GM21717 (cell line): ENCODE results near the gene KCTD16.

Experiments used
- ATAC-seq: cut with Tn5 transposase; IDR thresholded peaks from one replicate; pipeline ENCODE4 v1.9.1; 2021; ENCODE audit warnings: mild to moderate bottlenecking, moderate library complexity; ENCODE audit not compliant: unreplicated experiment

KCTD16 gene

DNA sequence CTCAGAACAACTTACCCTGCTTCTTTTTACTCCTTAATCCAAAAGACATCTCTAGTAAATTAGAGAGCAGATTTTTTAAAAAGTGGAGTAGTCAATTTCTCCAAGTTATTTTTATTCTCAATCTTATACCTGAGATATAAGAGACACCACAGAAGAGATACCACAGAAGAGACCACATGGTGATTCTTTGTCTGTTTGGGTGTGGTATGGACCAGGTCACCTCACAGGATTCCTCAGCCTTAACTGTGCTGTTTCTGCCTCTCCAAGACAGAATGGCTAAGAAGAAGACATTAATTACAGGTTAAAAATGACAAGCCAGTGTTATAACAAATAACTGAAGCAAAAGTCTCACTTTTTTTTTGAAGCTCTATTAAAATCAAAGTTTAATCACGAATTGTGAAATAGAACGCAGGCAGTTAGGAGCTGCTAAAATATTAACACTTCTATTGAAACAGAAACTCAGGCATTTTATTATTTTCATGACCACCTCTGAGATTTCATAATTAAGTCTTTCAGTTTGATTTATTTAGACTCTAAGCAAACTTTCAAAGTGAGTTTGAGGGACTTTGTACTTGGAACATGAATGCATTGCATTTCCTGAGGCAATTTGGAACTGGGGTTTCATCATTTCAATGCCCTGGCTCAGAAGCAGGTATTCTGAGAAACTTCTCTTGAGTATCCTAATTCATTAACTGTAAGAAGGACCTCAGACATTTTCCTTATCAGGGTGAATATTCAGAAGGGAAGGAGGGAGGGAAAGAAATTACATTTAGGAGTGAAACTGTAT is 280.7 kb downstream of the KCTD16 start:
- no peak for ATAC-seq

DNA sequence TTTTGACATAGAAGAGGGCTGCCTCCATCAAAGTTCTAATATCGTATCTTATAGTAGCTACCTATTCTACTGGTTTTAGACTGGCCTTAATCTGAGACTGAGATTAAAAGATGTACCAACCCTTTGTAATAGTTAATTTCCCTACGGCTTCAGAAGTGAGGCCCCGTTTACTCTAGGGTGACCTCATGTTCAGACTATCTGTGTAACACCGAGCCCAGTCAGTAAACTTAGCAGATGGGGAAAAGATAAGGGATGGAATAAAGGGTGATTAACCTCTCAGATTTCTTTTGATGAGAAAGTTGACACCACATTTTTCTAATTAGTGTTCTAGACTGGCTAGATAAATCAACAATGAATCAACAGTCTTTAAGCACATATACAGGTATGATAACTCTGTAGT is 283.1 kb downstream of the KCTD16 start:
- no peak for ATAC-seq

DNA sequence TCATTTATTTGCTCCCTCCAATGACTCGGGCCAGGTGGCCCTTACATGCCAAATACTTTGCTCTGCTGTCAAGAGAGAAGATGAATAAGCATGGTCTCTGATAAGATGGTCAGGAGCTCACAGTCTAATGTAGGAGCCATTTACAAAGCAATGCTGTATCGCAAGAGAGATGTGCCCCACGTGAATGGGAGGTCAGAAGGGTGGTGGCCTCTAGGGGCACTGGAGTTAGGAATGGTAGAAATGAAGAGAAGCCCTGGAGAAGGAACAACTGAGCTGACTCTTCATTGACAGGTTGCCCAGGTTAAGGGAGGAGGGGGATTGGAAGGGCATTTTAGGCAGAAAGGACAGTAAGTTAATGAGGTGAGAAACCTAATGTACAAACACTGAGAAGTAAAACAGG is 286.5 kb downstream of the KCTD16 start:
- no peak for ATAC-seq

DNA sequence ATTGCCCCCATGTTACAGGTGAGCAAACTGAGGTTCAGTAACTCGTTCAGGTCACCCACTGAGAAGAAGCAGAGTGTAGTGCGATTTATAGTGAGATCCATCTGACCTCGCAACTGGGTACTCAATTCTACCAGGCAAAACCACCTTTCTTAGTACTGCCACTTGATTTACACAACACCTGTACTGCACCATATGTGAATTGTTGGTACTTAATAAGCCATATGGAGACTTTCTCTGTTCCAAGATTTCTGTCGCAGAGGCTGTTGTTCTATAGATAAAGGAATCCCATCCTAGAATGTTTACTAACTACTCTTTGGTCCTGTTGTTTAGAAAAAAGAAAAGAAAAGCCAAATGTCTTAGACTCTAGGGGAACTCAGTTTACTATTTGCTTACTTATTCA is 287.5 kb downstream of the KCTD16 start:
- no peak for ATAC-seq

DNA sequence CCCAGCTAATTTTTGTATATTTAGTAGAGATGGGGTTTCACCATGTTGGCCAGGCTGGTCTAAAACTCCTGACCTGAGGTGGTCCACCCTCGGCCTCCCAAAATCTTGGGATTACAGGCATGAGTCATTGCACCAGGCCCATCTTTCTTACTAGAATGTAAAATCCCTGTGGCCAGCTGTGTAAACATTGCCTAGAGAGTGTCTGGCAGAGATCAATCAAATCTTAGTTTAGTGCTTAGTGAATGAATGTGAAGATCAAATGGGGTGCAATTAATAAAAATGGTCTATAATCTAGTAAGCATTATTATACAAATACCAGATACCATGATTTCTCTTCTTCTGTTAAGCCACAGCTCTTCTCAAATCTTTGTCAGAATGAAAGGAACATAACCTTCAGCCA is 289.9 kb downstream of the KCTD16 start:
- ATAC-seq = no peak

DNA sequence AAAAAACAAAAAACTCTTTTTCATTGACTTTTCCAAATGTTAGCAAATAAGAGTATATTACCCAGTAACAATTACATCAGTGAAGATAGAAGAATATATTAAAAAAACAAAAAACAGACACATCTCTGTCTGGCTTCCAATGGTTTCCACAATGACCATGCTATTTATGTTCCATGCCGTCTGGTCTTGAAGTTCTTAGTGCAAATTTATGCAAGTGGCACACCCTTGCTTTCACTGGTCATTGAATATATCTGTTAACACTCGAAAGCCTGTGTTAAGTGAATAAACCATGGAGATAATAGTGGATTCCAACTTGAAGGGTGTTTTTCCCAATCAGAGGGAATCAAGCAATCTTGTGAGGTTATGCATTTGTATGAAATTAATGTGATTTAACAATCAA is 291.9 kb downstream of the KCTD16 start:
- ATAC-seq = no peak

DNA sequence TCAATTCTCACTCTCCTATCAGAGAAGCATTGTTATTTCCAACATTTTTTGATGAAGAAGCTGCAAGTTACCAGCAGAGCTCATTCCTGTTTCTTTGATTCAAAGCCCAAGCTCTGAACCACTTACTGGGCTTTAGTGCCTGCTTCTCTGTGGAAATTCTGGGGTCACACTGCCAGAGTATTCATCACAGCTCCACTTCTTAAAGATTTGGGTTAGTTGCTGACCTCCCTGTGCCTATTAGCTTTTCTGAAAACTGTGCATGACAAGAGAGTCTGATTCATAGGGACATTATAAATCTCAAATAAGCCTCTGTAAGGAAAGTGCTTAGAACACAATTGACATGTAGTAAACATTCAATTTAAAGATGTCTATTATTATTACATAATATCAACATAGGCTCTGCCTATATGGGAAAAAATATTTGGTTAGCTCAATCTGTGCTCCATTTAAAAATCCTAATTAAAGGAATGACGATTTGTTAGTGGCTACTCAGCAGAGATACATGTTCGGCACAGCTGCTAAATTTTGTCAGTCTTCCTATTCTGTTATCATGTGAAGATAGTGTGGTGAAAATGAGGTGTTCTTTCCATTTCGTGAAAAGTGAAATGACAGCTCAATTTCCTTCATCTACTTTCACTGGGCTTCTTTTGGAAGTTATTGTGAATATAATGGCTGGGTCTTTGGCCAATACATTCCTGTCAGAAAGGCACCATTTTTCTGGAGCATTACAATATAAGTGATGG is 293.0 kb downstream of the KCTD16 start:
- no peak for ATAC-seq

DNA sequence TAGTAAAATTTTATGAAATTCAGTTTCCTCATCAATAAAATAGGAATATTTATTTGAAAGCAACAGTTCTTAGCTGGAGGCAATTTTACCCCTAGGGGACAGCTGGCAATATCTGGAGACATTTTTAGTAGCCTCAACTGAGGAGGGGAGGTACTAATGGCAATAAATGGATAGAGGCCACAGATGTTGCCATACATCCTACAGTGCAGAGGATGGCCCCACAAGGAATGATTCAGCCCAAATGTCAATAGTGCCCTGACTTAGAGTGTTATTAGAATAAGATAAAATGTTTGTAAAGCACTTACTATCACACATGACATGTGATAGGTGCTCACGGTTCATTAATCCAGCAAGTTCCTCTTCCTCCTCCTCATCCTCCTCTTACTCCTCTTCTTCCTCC is 293.6 kb downstream of the KCTD16 start:
- ATAC-seq = no peak

DNA sequence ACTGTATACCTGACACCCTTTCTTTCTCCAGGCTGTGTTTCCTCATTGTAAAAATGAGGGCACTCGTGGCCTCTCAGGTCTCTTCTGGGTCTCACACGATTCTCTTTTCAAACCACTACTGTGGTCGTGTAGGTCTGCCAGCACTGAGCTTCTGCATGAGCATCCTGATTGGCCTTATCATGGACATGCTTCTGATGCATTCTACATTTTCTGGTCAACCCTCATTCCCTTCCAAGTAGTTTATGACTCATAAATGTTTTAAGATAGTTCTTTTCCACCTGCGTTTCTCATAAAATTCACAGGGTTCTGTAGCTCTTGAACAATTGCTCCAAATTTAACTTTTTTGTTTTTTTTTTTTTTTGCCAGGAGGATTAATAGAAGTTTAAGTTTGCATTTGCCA is 294.8 kb downstream of the KCTD16 start:
- no peak for ATAC-seq

DNA sequence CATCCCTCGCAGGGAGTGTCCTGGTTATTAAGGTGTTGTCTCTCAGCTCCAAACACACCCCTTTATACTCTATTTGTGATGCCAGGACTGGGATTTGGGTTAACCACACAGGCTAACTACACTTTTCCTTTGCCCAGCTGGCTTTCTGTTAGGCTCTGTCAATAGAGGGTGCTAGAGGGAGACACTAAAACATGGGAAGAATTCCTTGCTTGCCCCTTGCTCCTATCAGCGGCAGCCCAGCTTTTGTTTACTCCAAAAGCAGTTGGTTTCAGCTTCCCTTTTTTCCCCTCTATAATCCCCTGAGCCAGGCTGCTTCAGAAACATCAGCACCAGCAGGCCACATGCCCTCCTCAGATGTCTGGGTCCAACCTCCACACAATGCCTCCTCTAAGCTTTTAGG is 297.1 kb downstream of the KCTD16 start:
- no peak for ATAC-seq

DNA sequence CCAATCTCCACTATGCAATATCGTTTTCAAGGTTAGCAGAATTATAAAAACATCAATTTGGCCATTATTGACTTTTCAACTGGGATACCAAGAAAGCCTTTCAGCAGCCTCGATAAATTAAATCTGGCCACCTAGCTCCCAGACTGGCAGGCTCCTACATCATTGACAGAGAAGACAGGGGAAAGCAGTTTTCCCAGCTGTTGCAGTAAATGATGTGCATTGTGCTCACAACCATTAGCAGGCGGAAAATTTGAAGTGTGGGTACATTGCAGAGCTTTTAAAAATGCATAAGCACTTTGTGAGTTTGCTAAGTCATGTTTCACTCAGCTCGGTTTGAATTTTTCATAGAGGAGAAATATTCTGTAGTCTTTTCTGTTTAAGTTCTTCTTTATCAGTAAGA is 297.9 kb downstream of the KCTD16 start:
- no peak for ATAC-seq

GRCh38 chr5:144469106-144469505 is 298.4 kb downstream of the KCTD16 start:
- ATAC-seq = no peak

DNA sequence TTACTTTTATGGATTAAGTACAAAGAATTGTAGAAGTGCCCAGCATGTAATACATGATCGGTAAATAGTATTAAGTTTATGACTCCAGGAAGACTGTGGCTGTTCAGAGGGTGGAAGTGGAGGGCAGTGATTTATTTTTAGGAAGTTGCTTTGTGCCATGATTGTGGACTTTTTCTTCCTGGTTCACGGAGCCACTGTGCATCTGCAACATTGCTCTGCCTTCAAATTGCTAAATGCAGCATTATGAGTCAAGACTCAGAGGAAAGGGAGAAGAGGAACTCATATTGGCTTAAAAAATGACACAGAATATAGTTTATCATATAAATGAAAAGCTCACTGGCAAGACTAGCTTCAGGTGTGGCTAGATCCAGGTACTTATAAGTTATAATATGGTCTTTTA is 301.5 kb downstream of the KCTD16 start:
- ATAC-seq = no peak

DNA sequence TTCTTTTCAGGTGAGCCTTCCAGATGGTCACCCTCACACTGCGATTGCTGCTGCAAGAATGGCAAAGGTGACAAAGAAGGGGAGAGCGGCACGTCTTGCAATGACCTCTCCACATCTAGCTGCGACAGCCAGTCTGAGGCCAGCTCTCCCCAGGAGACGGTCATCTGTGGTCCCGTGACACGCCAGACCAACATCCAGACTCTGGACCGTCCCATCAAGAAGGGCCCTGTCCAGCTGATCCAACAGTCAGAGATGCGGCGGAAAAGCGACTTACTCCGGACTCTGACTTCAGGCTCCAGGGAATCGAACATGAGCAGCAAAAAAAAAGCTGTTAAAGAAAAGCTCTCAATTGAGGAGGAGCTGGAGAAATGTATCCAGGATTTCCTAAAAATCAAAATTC is 303.0 kb downstream of the KCTD16 start:
- ATAC-seq = no peak

GRCh38 chr5:144478565-144478964 is 307.9 kb downstream of the KCTD16 start:
- ATAC-seq = no peak

- ATAC-seq = no peak
Measured at GRCh38 chr5:144481861-144482260, 311.2 kb downstream of the KCTD16 start.

- no peak for ATAC-seq
Measured at GRCh38 chr5:144484124-144484897, 313.6 kb downstream of the KCTD16 start.

DNA sequence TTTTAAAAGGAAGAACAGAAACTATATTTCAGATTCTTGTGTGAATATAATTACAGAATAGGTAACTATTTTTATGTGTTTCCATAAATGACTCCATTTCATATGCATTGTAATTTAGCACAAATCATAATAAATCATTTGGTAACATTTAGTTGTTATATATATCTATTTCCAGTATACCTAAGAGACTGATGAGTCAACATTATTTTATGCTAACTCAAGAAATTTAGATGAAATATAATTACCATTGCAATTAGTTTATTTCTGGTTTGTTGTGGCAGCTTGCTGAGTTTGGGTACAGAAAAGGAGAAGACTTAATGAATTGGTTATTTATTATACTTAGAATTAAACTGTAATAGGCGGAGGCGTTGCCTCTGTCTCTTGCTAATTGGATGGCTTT is 314.9 kb downstream of the KCTD16 start:
- ATAC-seq = no peak

GRCh38 chr5:144487207-144487606 is 316.5 kb downstream of the KCTD16 start:
- no peak for ATAC-seq

DNA sequence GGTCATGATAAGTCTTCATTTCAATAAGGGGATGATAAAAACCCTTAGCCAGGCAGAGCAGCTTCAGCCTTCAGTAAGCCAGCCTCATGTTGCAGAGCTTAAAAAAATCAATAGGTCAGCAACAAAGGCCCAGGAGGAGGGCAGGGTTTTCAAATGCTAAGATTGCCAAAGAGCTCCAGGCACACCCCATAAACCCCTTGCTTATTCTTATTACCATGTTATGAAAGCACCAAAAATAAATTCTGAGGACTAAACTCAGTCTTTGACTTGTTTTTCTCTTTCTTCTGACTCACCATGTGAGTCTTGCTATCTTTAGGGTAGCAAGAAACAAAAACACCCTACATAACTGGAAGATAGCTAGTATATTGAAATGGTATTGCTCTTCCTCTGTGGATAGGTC is 317.1 kb downstream of the KCTD16 start:
- ATAC-seq = no peak

- ATAC-seq = no peak
Measured at GRCh38 chr5:144503123-144503522, 332.4 kb downstream of the KCTD16 start.
